GM19467 (cell line): ENCODE measurements around the gene RNF123.

ENCODE experiments used
- ATAC-seq: cut with Tn5 transposase; IDR thresholded peaks from one replicate; pipeline ENCODE4 v1.9.1; 2021; ENCODE audit warnings: mild to moderate bottlenecking, moderate library complexity; ENCODE audit not compliant: unreplicated experiment

The RNF123 gene

GRCh38 chr3:49689046-49689907 is at the start of gene RNF123, which contains the start of gene MST1:
Gene RNF123 (plus strand): TSS chr3:49689557. CDS start chr3:49691166, 1,609 bp downstream.
Gene MST1 (minus strand): TSS chr3:49689474. CDS start chr3:49688691, 783 bp downstream.
- peak; percentile 45 for ATAC-seq

GRCh38 chr3:49641292-49641691 is 48.1 kb upstream of the RNF123 start:
- no peak for ATAC-seq

GRCh38 chr3:49641921-49642707 is 47.2 kb upstream of the RNF123 start:
- ATAC-seq: no peak

DNA sequence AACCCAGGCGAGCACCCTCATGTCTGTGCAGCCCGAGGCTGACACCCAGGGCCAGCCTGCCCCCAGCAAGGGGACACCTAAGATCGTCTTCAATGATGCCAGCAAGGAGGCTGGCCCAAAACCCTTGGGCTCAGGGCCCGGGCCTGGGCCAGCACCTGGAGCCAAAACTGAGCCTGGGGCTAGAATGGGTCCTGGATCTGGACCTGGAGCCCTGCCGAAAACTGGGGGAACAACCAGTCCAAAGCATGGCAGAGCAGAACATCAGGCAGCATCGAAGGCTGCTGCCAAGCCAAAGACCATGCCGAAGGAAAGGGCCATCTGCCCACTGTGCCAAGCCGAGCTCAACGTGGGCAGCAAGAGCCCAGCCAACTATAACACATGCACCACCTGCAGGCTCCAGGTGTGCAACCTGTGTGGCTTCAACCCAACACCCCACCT is 46.6 kb upstream of the RNF123 start:
- ATAC-seq: no peak

DNA sequence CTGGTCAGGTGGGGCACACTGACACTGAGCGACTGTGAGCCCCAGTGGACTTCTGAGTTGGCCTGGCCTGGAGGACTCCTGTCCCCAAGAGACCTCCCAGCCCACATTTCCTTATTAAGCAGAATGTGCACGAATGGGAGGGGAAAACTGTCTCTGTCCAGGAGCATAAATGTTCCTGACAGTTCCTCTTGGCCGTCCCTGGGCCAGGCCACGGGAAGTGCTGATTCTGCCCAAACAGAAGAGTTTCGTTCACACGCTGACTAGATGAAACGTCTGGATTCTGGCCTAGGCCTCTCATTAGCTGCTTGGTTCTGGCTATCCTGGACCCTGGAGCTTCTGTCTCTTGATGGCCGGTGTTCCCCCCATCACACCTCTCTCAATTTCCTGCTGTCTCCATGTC is 44.7 kb upstream of the RNF123 start:
- ATAC-seq: no peak

DNA sequence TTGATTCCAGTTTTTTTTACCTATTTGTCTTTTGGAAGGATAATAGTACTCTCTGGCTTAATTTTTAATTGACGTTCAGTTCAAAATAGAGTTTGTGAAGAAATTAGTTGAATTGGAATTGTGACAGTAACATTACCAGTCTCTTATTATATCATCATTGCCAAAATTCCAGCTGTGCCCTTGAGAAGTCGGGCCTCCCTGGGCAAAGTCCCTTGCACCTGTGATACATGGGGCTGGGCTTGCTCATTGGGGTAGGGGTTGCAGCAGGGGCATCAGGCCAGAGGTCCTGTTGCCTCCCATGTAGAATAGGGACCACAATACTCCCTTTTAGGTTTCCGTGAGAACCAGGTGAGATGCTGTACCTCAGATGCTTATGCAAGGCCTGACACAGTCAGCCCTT is 43.1 kb upstream of the RNF123 start:
- no peak for ATAC-seq

DNA sequence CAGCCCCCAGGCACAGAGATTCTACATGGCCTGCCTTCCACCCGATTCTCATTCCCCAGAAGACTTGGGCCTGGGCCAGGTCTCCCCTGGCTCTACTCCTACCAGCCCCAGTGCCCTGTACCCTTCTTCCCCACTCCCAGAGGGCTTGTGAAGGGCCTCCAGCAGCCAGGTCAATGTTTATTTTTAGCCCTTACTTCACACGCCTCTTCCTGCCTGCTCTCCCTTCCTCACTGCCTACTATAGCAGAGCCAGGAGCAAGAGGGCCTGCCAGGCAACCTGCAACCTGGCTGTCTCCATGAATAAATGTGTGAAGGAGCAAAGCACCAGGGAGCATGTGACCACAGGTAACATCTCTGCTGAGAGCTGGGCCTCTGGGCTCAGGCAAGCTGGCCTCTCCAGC is 41.6 kb upstream of the RNF123 start:
- no peak for ATAC-seq

DNA sequence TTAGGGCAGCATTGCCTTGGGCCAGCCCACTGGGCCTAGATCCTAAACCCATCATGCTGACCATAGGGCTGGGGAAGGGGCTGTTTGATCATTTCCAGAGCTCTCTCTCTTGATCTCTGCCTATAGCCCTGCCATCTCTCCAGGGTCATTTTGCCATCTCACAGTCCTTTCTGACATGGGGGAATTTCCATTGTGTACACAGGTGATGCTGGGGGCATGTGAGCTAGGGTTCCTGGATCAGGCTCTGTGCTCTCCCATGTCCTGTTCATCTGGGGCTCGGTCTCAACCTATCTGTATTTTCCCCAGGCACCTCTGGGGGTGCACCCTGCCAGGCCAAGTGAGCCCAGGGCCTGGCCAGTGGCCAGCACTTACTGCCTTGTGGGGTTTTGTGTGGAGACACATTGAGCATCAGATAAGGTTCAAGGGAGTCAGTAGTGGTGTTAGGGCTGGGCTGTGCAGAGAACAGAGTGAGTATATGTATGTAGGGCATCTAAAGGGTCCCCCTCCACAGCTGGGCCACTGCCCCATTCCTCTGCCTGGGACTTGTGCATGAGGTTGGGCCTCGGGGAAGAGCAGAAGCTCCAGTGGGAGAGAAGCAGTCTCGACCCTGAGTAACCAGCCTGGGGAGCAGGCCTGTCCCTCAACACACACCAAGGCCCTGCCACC is 40.9 kb upstream of the RNF123 start:
- no peak for ATAC-seq

GRCh38 chr3:49649576-49649975 is 39.8 kb upstream of the RNF123 start:
- ATAC-seq: no peak

DNA sequence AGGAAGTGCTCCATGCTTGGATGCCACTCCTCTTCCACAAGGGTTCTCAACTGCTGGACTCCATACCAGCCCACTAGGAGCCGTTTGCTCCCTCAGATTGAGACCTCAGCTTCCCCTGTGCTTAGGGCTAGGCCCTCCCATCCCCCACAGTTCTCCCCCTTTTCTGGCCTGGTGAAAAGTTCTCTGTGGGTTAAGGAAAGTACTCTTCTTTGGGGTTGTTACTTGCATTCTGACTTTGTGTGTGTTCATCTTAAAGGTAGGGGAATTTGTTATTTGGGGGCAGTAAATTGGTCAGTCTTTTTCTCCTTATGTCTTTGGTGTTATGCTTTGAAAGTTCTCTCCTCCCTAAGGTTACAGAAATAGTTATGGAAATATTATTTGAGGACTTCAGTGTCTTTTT is 39.2 kb upstream of the RNF123 start:
- no peak for ATAC-seq

DNA sequence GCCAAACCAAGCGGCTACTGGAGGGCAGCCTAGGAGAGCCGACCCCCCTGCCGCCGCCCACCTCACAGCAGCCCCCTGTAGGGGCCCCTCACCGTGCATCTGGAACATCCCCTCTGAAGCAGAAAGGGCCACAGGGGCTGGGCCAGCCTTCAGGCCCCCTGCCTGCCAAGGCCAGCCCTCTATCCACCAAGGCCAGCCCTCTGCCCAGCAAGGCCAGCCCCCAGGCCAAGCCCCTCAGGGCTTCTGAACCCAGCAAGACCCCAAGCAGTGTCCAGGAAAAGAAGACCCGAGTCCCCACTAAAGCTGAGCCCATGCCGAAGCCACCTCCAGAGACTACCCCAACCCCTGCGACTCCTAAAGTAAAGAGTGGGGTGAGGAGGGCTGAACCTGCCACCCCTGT is 38.7 kb upstream of the RNF123 start:
- ATAC-seq: no peak

- ATAC-seq: no peak
Observed at GRCh38 chr3:49652218-49652902, 37.0 kb upstream of the RNF123 start.

- no peak for ATAC-seq
Observed at GRCh38 chr3:49652903-49653415, 36.4 kb upstream of the RNF123 start.

DNA sequence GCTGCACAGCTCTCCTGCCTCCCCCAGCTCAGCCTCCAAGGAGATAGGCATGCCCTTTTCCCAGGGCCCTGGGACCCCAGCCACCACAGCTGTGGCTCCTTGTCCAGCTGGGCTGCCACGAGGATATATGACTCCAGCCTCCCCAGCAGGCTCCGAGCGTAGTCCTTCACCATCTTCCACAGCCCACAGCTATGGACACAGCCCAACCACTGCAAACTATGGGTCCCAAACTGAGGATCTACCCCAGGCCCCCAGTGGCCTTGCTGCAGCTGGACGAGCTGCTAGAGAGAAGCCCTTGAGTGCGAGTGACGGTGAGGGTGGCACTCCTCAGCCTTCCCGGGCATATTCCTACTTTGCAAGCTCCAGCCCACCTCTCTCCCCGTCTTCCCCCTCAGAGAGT is 35.7 kb upstream of the RNF123 start:
- ATAC-seq: no peak

- no peak for ATAC-seq
Observed at GRCh38 chr3:49654176-49654825, 35.1 kb upstream of the RNF123 start.

DNA sequence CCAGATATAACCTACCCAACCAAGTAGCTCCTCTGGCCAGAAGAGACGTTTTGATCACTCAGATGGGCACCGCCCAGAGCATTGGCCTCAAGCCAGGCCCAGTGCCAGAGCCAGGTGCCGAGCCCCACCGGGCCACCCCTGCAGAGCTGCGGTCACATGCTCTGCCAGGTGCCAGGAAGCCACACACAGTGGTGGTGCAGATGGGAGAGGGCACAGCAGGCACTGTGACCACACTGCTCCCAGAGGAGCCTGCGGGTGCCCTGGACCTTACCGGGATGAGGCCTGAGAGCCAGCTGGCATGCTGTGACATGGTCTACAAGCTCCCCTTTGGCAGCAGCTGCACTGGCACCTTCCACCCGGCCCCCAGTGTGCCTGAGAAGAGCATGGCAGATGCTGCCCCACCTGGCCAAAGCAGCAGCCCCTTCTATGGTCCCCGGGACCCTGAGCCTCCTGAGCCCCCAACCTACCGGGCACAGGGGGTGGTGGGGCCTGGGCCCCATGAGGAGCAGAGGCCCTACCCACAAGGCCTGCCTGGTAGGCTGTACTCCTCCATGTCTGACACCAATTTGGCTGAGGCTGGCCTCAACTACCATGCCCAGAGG is 34.3 kb upstream of the RNF123 start:
- ATAC-seq: no peak

- no peak for ATAC-seq
Observed at GRCh38 chr3:49655731-49656285, 33.5 kb upstream of the RNF123 start.

DNA sequence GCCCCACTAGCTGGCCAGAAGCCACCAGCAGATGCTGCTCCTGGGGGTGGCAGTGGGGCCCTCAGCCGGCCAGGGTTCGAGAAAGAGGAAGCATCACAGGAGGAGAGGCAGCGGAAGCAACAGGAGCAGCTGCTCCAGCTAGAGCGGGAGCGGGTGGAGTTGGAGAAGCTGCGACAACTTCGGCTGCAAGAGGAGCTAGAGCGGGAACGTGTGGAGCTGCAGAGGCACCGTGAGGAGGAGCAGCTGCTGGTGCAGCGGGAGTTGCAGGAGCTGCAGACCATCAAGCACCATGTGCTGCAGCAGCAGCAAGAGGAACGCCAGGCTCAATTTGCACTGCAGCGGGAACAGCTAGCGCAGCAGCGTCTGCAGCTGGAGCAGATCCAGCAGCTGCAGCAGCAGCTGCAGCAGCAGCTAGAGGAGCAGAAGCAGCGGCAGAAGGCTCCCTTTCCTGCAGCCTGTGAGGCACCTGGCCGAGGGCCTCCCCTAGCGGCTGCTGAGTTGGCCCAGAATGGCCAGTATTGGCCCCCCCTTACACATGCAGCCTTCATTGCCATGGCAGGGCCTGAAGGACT is 32.7 kb upstream of the RNF123 start:
- no peak for ATAC-seq
